ENCODE results near the gene KCNA3.

DNA sequence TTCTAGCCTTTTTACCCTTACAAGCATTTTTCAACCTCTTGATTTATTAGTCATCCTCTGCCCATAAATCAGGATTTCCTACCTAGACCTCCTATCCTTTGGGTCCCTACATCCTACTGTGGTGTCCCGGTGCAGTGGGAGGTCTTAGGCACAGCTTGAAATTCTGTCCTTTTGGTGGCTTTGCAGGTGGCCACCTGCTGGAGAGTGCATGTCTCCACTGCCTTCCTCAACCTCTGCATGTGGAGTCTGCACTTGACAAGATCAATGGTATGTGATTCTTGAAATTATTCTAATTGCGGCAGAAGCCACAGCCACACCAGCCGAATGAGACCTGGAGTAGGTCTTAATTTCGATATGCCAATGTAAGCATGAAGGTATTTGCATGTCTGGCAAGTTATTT is 11.4 kb upstream of the KCNA3 start:
- TF ChIP-seq, protein P1, sequence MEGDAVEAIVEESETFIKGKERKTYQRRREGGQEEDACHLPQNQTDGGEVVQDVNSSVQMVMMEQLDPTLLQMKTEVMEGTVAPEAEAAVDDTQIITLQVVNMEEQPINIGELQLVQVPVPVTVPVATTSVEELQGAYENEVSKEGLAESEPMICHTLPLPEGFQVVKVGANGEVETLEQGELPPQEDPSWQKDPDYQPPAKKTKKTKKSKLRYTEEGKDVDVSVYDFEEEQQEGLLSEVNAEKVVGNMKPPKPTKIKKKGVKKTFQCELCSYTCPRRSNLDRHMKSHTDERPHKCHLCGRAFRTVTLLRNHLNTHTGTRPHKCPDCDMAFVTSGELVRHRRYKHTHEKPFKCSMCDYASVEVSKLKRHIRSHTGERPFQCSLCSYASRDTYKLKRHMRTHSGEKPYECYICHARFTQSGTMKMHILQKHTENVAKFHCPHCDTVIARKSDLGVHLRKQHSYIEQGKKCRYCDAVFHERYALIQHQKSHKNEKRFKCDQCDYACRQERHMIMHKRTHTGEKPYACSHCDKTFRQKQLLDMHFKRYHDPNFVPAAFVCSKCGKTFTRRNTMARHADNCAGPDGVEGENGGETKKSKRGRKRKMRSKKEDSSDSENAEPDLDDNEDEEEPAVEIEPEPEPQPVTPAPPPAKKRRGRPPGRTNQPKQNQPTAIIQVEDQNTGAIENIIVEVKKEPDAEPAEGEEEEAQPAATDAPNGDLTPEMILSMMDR (IDR thresholded peaks at IDR 0.05; ENCODE audit: poor library complexity), result no peak
- no peak for TF ChIP-seq EZH2phosphoT487 (IDR thresholded peaks at IDR 0.05; ENCODE audit: low read depth, severe bottlenecking, unreplicated experiment)
- TF ChIP-seq EZH2 (IDR thresholded peaks at IDR 0.05; ENCODE audit: borderline replicate concordance), result no peak

Data from hepatocyte (in vitro differentiated cells).